HG03175 (cell line): Measurements from ENCODE around the gene GATD1.

Experiments used
- ATAC-seq: cut with Tn5 transposase; IDR thresholded peaks from one replicate; pipeline ENCODE4 v1.9.1; 2021; ENCODE audit warnings: mild to moderate bottlenecking, moderate library complexity; ENCODE audit not compliant: unreplicated experiment

The GATD1 gene

DNA sequence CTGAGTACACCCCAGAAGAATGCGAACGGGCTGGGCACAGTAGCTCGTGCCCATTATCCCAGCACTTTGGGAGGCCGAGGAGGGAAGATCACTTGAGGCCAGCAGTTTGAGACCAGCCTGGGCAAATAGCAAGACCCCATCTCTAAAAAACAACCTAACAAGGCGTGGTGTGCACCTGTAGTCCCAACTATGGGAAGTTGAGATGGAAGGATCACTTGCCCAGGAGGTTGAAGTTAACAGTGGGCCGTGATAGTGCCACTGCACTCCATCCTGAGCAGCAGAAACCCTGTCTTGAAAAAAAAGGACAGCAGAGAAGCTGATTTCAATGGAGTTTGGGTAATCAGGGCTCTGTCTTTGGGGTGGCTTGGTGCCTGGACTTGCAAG lies 35.8 kb upstream of the GATD1 start:
- no peak for ATAC-seq

GRCh38 chr11:812390-812789 lies 35.1 kb upstream of the GATD1 start:
- ATAC-seq = no peak

DNA sequence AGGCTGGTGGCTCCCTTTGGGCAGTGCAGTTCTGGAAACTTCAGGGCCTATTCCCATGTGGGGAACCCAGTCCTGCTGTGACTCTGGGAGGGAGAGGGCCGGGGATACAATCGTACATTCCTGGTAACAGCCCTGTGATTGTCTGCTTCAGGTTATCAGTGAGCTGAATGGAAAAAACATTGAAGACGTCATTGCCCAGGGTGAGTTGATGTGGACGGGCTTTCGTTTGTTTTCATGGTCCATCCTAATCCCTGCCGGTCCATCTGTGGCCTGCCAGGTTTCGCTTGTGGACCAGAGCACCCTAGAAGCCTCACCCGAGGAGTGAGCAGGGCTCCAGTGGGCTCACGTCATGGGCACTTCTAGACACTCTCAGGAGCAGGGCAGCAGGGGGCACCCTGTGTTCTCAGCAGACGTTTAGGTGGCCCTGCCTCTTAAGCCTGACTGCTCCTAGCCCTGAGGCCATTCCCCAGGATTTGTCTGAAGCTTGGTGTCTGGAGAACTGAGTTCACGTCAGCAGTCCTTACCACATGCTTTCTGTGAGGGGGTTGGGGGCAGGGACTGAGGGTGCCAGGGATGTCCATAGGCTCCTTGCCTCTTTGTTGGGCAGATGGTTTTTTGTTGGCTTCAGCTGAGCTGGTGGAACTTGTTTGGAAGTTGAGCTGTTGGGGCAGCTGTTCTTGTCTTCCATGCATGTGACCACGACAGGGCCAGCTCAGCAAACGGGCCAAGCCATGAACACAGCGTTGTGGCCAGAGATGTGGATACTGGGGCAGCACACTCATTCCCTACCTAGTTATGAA lies 34.4 kb upstream of the GATD1 start:
- no peak for ATAC-seq

- no peak for ATAC-seq
Measured at GRCh38 chr11:810040-810567, 32.8 kb upstream of the GATD1 start.

DNA sequence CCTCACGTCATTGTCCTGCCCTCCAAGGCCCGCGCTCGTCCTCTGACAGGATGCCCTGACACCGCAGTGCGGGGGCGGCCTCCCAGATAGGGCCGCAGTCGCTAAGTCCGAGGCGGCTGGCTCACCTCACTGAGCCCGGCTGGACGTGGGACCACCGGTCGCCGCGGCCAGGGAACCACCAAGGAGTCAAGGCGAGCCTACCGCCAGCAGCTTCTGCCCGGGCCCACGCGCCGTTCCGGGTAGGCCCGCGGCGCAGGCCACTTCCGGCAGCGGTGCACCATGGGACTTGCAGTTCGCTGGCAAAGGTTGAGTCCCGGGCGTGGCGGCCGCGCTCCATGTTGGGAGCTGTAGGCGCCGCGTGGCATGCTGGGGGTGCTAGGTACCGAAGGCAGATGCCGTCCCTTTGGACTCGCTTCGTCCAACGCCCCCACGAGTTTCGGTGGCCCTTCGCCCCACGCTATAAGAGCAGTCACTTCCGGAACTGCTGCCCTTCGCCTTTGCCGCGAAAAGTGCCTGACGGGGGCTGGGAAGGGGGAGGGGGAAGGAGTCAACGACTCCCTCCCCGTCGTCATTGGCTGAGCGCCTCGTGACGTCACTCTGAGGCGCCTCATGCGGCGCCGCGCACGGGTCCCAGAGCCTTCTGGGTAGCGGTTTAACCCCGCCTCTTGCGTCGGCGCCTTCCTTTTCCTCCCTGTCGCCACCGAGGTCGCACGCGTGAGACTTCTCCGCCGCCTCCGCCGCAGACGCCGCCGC lies 32.2 kb upstream of the GATD1 start, which contains the start of gene RPLP2:
Gene RPLP2, plus strand, starts transcription at position 681 of the 753 bp plus-strand sequence. CDS start 268 bp downstream, outside the sequence.
- peak; percentile 72 for ATAC-seq

DNA sequence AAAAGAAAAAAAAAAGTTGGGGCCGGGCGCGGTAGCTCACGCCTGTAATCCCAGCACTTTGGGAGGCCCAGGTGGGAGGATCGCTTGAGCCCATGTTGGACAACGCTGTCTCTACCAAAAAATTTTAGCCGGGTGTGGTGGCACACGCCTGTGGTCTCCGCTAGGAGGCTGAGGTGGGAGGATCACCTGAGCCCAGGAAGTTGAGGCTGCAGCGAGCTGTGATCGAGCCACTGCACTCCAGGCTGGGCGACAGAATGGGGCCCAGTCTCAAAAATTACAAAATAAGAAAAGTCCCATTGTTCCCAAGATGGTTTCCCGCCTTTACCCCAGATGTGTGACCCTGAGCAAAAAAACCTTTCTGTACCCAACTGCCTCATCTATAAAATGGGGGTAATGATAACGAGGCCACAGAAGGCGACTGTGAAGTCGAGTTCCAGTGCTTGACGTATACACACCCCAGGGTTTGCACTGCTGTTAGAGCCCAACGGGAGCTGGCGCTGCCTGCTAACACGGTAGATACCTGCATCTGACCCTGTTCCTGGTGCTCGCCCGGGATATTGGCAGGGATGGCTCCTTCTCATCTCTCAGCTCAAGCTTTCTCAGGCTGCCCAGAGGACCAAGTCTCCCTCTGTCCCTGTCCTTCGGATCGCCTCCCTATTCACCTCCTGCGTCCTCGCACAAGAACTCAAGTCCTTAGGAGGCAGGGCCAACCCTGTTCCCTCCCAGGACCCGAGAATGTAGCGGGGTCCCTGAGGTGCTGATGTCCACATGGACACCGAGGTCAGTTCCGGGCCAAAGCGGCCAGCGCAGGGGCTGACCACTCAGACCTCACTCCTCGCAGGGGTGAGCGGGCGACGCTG lies 31.4 kb upstream of the GATD1 start:
- ATAC-seq = peak; percentile 1

DNA sequence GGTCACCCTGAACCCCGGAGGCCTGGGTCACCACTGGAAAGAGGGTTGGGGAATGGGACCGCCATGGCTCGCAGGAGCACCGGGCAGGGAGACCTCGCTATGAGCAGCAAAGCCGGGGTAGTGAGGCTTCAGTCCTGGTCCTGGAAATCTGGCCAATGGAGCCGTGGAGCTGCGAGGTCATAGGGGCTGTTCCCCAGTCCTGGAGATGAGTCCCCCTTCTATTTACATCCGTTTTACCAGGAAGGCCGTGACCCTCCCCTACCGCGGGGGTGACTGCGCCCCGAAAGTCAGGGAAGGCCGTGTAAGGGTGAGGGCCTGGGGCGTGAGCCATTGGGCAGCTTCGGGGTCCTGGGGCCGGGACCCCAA lies 27.3 kb upstream of the GATD1 start:
- no peak for ATAC-seq

DNA sequence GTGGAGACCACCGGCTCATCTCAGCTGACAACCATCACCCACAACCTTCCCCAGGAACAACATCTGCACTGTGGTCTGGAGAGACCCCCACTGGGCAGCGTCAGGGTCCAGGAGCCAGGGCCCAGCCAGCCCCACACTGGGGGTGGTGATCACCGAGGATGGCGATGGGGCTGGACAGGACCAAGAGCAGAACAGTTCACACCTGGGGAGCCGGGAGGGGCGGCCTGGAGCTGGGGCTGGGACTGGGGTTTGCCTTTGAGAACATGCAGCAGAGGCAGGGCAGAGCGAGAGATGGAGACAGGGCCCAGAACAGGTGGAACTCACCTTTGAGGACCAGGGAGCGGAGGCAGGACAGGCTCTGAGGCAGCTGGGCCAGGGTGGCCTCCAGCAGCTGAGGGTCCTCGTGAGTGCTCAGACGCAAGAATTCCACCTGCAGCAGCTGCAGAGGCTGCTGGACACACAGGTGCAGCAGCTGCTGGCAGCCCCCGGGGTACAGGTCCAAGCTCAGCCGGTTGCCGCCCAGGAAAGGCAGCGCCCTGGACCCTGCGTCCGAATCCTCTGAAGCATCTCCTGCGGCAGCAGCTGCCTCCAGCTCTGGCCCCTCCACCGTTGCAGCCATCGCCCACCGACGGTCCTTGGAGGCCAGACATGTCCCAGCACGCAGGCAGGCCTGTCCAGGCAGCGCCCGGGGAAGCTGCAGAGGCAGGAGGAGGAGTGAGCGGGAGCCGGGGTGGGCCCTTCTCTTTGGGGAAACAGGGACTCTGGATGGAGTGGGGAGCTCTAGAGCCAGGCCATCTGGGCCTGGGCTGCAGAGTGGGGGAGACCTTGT lies 26.7 kb upstream of the GATD1 start:
- no peak for ATAC-seq

GRCh38 chr11:803467-803742 lies 26.1 kb upstream of the GATD1 start:
- no peak for ATAC-seq

DNA sequence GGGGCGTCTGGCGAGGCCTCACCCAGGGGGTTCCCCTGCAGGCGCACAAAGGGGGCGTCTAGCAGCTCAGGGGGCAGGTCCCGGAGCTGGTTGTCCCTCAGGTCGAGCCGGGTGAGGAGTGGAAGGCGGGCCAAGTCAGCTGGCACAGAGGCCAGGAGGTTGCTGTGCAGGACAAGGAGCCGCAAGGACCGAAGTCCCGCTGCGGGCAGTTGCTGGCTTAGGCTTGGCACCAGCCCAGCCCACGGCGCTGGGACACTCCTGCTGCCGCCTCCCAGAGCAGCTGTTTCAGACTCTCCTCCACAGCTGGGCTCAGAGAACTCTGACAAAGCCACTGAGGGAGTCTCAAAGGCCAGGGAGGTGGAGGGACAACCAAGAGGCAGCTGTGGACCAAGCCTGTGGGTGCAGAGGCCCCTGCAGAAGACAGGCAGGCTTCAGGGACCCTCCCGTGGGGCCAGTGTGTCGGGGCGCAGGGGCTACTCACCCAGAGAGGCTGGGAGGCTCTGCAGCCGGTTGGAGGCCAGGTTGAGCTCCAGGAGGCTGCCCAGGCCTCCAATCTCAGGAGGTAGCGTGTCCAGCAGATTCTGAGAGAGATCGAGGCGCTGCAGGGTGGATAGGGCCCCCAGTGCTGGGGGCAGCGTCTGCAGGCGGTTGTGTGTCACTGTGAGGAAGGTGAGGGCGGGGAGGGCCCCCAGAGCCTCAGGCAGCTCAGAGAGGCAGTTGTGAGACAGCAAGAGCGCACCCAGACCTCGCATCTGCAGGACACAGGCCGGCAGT lies 25.6 kb upstream of the GATD1 start:
- ATAC-seq = no peak

DNA sequence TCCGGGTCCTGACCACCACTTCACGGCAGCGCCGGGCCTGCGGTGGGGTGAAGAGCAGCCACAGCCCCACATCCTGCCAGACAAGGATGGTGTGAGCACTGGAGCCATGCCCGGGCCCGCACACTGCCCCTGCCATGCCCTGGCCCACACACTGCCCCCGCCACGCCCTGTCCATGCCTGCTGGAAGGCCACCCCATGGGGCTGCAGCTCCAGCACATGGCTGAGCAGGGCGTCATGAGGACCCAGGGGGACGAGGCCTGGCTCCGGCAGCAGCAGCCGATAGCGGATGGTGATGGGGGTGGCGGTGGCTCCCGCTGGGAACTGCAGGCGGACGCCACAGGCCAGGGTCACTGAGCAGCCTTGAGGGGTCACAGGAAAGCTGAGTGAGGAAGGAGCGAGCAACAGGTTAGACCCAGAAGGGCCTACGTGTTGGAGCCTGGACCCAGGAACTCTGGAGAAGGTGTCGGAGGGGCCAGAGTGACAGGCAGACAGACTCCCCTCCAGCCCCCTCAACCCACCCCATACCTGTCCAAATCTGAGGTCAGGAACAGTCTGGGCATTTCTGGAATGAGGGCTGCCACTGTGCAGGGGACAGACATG lies 24.8 kb upstream of the GATD1 start:
- no peak for ATAC-seq

- ATAC-seq = no peak
Measured at GRCh38 chr11:801097-801780, 24.0 kb upstream of the GATD1 start.

- ATAC-seq = no peak
Measured at GRCh38 chr11:800473-800872, 23.2 kb upstream of the GATD1 start.

GRCh38 chr11:799641-800316 lies 22.5 kb upstream of the GATD1 start:
- no peak for ATAC-seq

DNA sequence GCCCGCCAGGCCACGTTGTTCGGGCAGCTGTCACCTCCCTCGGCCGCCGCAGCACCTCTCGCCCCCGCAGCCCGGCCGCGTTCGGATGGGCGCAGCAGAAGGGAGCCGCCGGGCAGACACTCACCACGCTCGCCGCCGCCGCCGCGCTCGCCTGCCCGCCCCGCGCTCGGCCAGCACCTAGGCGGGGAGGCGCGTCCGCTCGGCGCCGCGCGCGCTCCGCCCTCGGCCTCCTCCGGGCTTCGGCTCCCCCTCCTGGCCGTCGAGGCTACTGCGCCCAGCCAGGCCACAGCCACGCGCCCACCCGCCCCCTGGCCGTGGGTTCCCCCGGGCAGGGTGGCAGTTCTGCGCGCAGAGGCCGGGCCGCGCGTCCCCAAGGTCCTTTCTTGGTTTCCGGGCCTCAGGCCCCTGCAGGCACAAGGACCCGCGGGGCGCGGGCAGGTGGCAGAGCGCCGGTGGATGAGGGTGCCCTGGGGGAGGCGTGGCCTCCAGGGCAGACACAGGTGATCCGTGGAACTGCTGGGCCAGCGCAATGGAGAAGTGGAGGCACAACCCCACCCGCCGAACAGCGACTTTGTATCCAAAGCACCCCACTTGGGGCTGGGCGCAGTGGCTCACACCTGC lies 20.9 kb upstream of the GATD1 start, which contains the start of gene SLC25A22:
Gene SLC25A22, minus strand, starts transcription at position 189 of the 621 bp plus-strand sequence. CDS start 3,275 bp downstream, outside the sequence.
- peak; percentile 60 for ATAC-seq

- ATAC-seq = peak; percentile 44
Measured at GRCh38 chr11:797296-798092, 20.2 kb upstream of the GATD1 start.
